ENCODE results near the gene GSTM1. TPM values are rescaled to one million over a fixed set of nuclear protein-coding genes. Genes with fewer than 3 reads are reported as not detected.

GSTM1 gene
- total and polyA plus RNA-seq, 8 donors, result 0.23 to 99.7 (median 37.4) TPM; not detected in 2

GRCh38 chr1:109725510-109725909 lies 37.9 kb downstream of the GSTM1 start:
- peaks cover 5 to 27% (median 14%) of the 10 kb centered on the region in 4 donors for H3K4me1 ChIP-seq
- DNase-seq, result peak in 1 of 2 donors; percentile 70
- peak overlapping the region; percentile 46 to 73 (median 66) for H3K27ac ChIP-seq
- H3K36me3 ChIP-seq, result no peaks in the 10 kb centered on the region
- peak overlapping the region in 1 of 4 donors; percentile 2 for H3K4me3 ChIP-seq
- TF ChIP-seq EP300 (IDR thresholded peaks at IDR 0.05) (no peak), POLR2AphosphoS5 (IDR thresholded peaks at IDR 0.05) (peak in 2 of 3 donors; percentile 27 to 29)
- intact Hi-C loops (cut with DNase I; ENCODE audit: low total_unique reads), result no loop called here
- H3K27me3 ChIP-seq, result no peaks in the 10 kb centered on the region
- no peaks in the 10 kb centered on the region for H3K9me3 ChIP-seq
- WGBS, 5 donors, result 48 to 67% (median 53%) methylated on average over 4 of the region's 4 CpGs

- no peaks in the 10 kb centered on the region for H3K27me3 ChIP-seq
- no peak for DNase-seq
- no peaks in the 10 kb centered on the region for H3K36me3 ChIP-seq
- H3K4me3 ChIP-seq, result peak overlapping the region in 2 of 4 donors; percentile 2 to 9
- peaks cover 5 to 28% (median 14%) of the 10 kb centered on the region in 4 donors for H3K4me1 ChIP-seq
- peak overlapping the region; percentile 46 to 73 (median 66) for H3K27ac ChIP-seq
- H3K9me3 ChIP-seq, result no peaks in the 10 kb centered on the region
- intact Hi-C loops (cut with DNase I; ENCODE audit: low total_unique reads), result no loop called here
- no peak for TF ChIP-seq POLR2AphosphoS5 (IDR thresholded peaks at IDR 0.05)
- no peak for TF ChIP-seq EP300 (IDR thresholded peaks at IDR 0.05)
- no peak for TF ChIP-seq CTCF (IDR thresholded peaks at IDR 0.05)
- no peak for TF ChIP-seq POLR2A (IDR thresholded peaks at IDR 0.05)
- WGBS, 5 donors, result 79 to 92% (median 83%) methylated on average over 1 of the region's 1 CpG
These were observed 38.4 kb downstream of the GSTM1 start for GRCh38 chr1:109726007-109726406.

- no peaks in the 10 kb centered on the region for H3K9me3 ChIP-seq
- WGBS, 5 donors, result 79 to 86% (median 83%) methylated on average over 12 of the region's 12 CpGs
- peaks cover 5 to 35% (median 17%) of the 10 kb centered on the region in 4 donors for H3K4me1 ChIP-seq
- H3K27me3 ChIP-seq, result no peaks in the 10 kb centered on the region
- H3K27ac ChIP-seq, result peak overlapping the region in 3 of 5 donors; percentile 13 to 66 (median 46)
- no peaks in the 10 kb centered on the region for H3K36me3 ChIP-seq
- DNase-seq, result no peak
- peak overlapping the region in 2 of 4 donors; percentile 2 to 9 for H3K4me3 ChIP-seq
- intact Hi-C loops (cut with DNase I; ENCODE audit: low total_unique reads), result no loop called here
- TF ChIP-seq POLR2A (IDR thresholded peaks at IDR 0.05) (no peak), POLR2AphosphoS5 (IDR thresholded peaks at IDR 0.05) (no peak), EP300 (IDR thresholded peaks at IDR 0.05) (no peak), CTCF (IDR thresholded peaks at IDR 0.05) (no peak)
These were observed 39.2 kb downstream of the GSTM1 start for GRCh38 chr1:109726728-109727373.

GRCh38 chr1:109728870-109729269 lies 41.3 kb downstream of the GSTM1 start:
- Histone ChIP-seq H3K9me3 (no peaks in the 10 kb centered on the region), H3K27me3 (no peaks in the 10 kb centered on the region), H3K27ac (peak overlapping the region in 3 of 5 donors; percentile 27 to 46 (median 40)), H3K36me3 (peaks cover 0 to 8% (median 0%) of the 10 kb centered on the region in 4 donors), H3K4me1 (peaks cover 3 to 31% (median 16%) of the 10 kb centered on the region in 4 donors), H3K4me3 (no peak overlapping the region)
- TF ChIP-seq EP300 (IDR thresholded peaks at IDR 0.05) (no peak), CTCF (IDR thresholded peaks at IDR 0.05) (no peak), POLR2AphosphoS5 (IDR thresholded peaks at IDR 0.05) (no peak), POLR2A (IDR thresholded peaks at IDR 0.05) (no peak)
- intact Hi-C loops (cut with DNase I; ENCODE audit: low total_unique reads), result no loop called here
- 40 to 70% (median 46%) methylated on average over 7 of the region's 7 CpGs for WGBS, 5 donors
- DNase-seq, result peak; percentile 14 to 61

- no peak overlapping the region for H3K4me3 ChIP-seq
- H3K4me1 ChIP-seq, result peaks cover 0 to 22% (median 12%) of the 10 kb centered on the region in 4 donors
- no peaks in the 10 kb centered on the region for H3K27me3 ChIP-seq
- TF ChIP-seq POLR2A (IDR thresholded peaks at IDR 0.05) (no peak), POLR2AphosphoS5 (IDR thresholded peaks at IDR 0.05) (no peak), CTCF (IDR thresholded peaks at IDR 0.05) (no peak), EP300 (IDR thresholded peaks at IDR 0.05) (no peak)
- no peak overlapping the region for H3K27ac ChIP-seq
- intact Hi-C loops (cut with DNase I; ENCODE audit: low total_unique reads), result no loop called here
- H3K36me3 ChIP-seq, result peaks cover 0 to 23% (median 10%) of the 10 kb centered on the region in 4 donors
- no peak for DNase-seq
- WGBS, 5 donors, result 72 to 88% (median 77%) methylated on average over 6 of the region's 6 CpGs
- no peaks in the 10 kb centered on the region for H3K9me3 ChIP-seq
These were observed 43.0 kb downstream of the GSTM1 start for GRCh38 chr1:109730666-109731065.

All from stomach (tissue), 9 donors.